ENCODE results near the gene MTCL3.

The MTCL3 gene

GRCh38 chr6:127462376-127462775 lies 56.8 kb downstream of the MTCL3 start:
- DNase-seq: no peak
- no peaks in the 10 kb centered on the region for H3K4me1 ChIP-seq
- no peak for TF ChIP-seq CTCF (IDR thresholded peaks at IDR 0.05)
- TF ChIP-seq POLR2A (IDR thresholded peaks at IDR 0.05): no peak
- H3K4me3 ChIP-seq: no peak overlapping the region
- H3K27ac ChIP-seq: no peak overlapping the region
- no peaks in the 10 kb centered on the region for H3K27me3 ChIP-seq
- no peaks in the 10 kb centered on the region for H3K9me3 ChIP-seq
- H3K36me3 ChIP-seq: no peaks in the 10 kb centered on the region

GRCh38 chr6:127460465-127460864 lies 58.7 kb downstream of the MTCL3 start:
- H3K27me3 ChIP-seq: no peaks in the 10 kb centered on the region
- TF ChIP-seq CTCF (IDR thresholded peaks at IDR 0.05) (no peak), POLR2A (IDR thresholded peaks at IDR 0.05) (no peak)
- no peaks in the 10 kb centered on the region for H3K36me3 ChIP-seq
- no peaks in the 10 kb centered on the region for H3K4me1 ChIP-seq
- DNase-seq: no peak
- H3K4me3 ChIP-seq: no peak overlapping the region
- H3K9me3 ChIP-seq: no peaks in the 10 kb centered on the region
- no peak overlapping the region for H3K27ac ChIP-seq

GRCh38 chr6:127459231-127459641 lies 59.9 kb downstream of the MTCL3 start, which contains the start of gene KIAA0408:
KIAA0408 (minus strand) TSS chr6:127459389; CDS start chr6:127453981, 5,408 bp downstream.
- Histone ChIP-seq H3K36me3 (no peaks in the 10 kb centered on the region), H3K9me3 (no peaks in the 10 kb centered on the region), H3K27ac (peak within 1 kb of the TSS in 3 of 4 donors; percentile 9 to 75 (median 47)), H3K4me1 (no peaks in the 10 kb centered on the region), H3K4me3 (peak within 1 kb of the TSS in 2 of 4 donors; percentile 31 to 33), H3K27me3 (no peaks in the 10 kb centered on the region)
- peak in 1 of 3 donors; percentile 61 for DNase-seq
- TF ChIP-seq CTCF (IDR thresholded peaks at IDR 0.05): no peak

- H3K4me1 ChIP-seq: no peaks in the 10 kb centered on the region
- DNase-seq: peak in 1 of 3 donors; percentile 57
- H3K36me3 ChIP-seq: no peaks in the 10 kb centered on the region
- no peaks in the 10 kb centered on the region for H3K9me3 ChIP-seq
- no peak for TF ChIP-seq CTCF (IDR thresholded peaks at IDR 0.05)
- no peak for TF ChIP-seq POLR2A (IDR thresholded peaks at IDR 0.05)
- H3K27ac ChIP-seq: peak overlapping the region in 3 of 4 donors; percentile 9 to 75 (median 47)
- H3K27me3 ChIP-seq: no peaks in the 10 kb centered on the region
- peak overlapping the region in 2 of 4 donors; percentile 31 to 33 for H3K4me3 ChIP-seq
Observed at GRCh38 chr6:127458817-127459216, 60.3 kb downstream of the MTCL3 start.

- no peak for TF ChIP-seq CTCF (IDR thresholded peaks at IDR 0.05)
- no peak for TF ChIP-seq POLR2A (IDR thresholded peaks at IDR 0.05)
- Histone ChIP-seq H3K9me3 (no peaks in the 10 kb centered on the region), H3K4me3 (peak overlapping the region in 1 of 4 donors; percentile 33), H3K27me3 (no peaks in the 10 kb centered on the region), H3K4me1 (no peaks in the 10 kb centered on the region), H3K27ac (peak overlapping the region in 1 of 4 donors; percentile 75), H3K36me3 (no peaks in the 10 kb centered on the region)
- no peak for DNase-seq
Observed at GRCh38 chr6:127458222-127458621, 60.9 kb downstream of the MTCL3 start.

All from Peyer's patch (tissue), 4 donors.